NCI-H69 (cell line): ENCODE results near the gene YOD1.
"Not testable (repeated sequence)": the region's sequence is repeated elsewhere in the genome, so short reads cannot be mapped to it uniquely, and the experiment has no call there.

Experiments used
- DNase-seq: peaks from one replicate; lab custom pipeline; 2025; lab: John Stamatoyannopoulos, UW

YOD1 gene

DNA sequence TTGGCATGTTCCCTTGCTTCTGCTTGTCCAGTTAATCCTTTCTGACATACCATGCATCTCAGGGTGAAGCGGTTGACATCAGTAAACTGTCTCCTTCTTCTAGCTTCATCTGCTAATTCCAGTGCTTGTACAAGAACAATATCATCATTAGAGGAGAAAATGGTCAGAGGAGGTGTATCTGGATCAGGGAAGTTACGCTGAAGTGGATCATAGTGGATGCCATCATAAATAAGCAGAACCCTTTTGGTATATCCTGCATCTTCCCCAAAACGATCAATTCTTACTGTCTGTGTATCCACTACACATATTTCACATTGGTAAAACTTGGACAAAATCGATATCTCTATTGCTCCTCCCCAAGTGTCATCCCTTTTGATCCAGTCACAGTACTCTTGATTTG lies 2.0 kb downstream of the YOD1 start:
- no peak for DNase-seq

DNA sequence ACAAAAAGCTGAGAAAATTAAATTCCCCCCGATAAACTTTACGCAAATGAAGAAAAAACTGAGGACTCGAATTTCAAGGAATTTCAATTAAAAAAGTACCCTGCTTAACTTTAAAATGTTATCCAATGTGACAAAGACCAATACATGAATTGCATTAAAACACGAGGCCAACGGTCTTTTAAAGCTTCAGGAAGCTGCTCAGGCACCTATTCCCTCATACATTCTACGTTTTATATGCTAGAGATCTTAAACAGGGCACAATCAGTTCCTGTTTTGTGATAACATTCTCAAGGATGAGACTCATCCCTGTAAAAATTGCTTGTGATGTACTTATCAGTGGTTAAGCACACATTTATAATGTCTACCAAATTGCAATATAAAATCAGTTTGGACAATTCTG lies 3.0 kb downstream of the YOD1 start:
- DNase-seq, result no peak

DNA sequence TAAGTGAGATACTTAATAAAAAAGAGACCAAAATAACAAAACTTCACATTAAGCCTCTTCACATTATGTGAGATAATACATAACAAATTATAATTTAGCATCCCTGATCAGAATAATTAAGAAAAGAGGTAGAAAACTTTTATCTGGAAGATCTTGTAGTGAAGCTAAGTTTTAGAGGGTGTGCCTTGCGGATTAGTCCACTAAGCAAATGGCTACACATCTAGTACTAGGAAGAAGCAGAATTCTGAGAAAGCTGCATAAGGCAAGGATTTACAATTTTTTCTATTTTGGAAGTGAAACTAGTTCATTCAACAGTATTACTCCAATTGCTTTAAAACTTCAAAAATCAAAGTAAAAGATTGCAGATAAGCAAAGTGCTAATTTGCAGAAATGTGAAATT lies 3.5 kb downstream of the YOD1 start:
- DNase-seq, result no peak

DNA sequence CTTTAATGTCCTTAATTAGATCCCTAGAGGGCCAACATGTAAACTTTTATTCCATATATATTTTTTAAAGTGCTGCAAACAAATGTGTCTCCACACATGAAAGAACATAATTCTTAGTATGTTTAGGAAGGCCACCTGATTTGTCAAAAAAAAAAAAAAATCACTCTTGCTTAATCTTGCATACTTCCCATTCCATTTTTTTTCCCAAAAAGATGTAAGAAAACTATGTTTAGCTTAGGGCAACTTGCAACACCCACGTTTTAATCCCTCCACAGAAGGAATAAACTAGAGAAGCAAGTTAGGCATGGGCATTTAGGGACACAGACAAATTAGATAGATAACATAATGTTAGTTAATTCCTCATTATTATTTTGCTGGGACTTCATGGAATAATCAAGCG lies 5.6 kb downstream of the YOD1 start:
- DNase-seq, result no peak

DNA sequence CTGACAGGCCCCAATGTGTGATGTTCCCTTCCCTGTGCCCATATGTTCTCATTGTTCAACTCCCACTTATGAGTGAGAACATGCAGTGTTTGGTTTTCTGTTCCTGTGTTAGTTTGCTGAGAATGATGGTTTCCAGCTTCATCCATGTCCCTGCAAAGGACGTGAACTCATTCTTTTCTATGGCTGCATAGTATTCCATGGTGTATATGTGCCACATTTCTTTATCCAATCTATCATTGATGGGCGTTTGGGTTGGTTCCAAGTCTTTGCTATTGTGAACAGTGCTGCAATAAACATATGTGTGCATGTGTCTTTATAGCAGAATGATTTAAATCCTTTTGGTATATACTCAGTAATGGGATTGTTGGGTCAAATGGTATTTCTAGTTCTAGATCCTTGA lies 9.6 kb downstream of the YOD1 start:
- DNase-seq, result not testable (repeated sequence)

DNA sequence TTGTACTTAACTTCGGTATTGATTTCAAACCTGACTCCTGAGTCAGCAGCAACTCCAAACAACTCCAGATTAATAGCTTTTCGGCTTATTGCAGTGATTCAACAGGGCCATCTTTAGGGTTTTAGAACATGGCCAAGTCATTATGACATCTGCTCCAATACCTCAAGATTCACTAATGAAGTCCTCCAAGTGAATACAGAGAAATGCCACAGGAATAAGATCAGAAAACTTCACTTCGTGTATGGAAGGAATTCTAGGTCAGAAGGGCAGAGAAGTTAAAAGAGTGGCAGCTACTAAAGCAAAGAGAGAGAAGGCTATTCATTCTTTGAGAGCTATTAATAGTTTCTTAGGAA lies 10.9 kb downstream of the YOD1 start:
- no peak for DNase-seq

DNA sequence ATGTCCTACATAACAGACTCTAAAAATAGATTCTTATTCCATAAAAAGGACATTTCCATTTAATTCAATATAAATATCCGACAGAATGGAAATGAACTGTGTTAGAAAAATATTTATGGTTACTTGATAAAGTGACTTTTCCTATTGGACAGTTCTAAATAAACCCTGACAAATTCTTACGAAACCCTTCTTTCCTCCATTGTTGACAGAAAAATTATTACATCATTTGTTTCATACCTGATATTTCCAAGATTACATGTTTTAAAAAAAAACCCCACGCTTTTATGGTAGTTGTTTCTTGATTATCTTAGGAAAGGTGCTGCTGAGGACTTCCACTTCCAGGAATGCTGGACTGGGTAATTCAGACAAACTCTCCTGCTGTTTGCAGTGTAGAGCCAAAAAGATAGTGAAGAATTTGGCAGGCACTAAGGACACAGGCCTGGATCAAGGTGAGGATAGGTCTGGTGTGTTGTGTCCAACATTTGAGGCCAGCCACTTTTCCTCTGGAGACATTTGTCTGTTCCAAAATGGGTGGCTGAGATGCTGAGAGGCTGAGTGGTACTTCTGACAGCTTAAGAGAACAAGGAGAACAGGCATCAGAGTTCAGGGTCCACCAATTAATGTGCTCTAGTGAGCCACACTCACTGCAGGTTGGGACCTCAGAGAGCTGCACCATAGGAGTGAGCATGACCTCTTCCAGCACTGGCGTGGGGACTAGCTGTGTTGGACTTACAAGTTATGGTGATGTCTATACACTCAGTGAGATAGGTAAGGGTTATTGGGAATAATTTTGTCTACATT lies 11.4 kb downstream of the YOD1 start:
- no peak for DNase-seq

DNA sequence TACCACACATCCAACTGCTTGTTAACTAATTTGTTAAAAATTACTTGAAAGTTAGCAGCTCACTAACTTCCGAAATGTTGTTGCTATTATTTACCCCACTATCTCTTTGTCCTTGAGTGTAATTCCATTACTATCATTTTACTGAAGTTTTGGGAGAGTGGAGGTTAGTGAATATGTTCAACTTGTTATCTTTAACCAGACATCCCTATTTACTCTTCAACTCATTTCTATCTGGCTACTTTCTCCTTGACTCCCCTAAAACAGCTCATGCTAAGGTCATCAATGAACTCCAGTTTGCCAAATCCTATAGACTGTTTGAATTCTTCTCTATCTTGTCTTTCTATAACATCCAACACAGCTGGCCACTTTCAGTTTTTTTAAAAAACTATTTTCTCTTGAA lies 14.1 kb downstream of the YOD1 start:
- no peak for DNase-seq

DNA sequence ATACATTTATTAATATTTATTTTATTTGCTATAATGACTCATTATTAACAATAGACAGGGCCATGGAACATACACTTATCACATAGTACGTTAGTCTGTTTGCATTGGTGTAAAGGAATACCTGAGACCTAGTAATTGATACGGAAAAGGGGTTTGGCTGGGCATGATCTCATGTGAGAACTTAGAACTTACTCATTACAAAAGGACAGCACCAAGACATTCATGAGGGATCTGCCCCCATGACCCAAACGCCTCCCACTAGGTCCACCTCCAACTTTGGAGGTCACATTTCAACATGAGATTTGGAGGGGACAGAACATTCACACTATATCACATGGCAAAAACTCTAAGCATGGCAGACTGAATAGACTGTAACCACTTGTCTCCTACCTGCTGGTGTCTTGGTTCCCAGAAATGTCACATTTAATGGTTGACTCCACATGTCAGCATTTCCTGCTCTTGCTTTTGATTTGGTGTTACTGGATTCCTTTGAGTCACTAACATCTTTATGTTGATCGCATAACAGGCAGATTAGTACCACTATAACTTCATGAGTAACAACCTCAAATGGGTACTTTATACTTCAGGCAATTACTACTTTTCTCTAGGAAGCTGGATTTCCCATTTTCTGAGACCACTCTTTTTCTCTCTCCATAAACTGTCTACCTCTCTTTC lies 15.0 kb downstream of the YOD1 start:
- DNase-seq, result no peak

DNA sequence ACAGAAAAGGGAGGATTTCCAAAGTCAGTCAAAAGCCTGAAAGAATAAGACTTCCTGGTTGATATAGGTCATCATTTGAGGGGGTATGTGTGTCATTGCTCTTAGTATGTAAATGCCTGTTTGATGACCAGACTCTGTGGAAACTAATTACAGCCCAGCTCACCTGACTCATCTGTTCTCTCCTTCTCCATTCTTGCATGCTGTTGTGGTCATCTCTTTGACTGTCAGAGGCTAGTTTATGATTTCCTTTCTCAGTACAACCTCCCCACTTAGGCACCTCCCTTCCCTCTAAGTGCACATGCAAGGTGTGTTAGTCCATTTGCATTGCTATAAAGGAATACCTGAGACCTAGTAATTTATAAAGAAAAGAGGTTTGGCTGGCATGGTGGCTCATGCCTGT lies 16.0 kb downstream of the YOD1 start:
- peak; percentile 82 for DNase-seq

DNA sequence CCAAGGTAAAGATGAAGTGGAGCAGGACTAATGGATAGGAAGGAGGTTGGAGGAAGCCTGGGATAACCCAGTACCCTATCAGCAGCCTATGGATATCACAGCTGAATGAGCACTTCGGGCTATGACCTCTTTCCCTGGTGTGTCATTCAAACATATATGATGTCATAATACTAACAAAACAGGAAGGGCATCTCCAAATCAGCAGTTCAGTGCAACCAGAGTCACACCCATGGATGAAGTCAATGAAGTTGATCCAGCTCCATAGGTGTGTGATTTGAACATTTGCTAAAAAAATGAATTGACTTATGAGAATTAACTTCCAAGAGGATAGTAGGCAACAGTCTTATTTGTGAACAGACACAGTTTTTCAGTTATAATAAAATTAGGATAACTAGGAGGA lies 16.8 kb downstream of the YOD1 start:
- peak; percentile 38 for DNase-seq

DNA sequence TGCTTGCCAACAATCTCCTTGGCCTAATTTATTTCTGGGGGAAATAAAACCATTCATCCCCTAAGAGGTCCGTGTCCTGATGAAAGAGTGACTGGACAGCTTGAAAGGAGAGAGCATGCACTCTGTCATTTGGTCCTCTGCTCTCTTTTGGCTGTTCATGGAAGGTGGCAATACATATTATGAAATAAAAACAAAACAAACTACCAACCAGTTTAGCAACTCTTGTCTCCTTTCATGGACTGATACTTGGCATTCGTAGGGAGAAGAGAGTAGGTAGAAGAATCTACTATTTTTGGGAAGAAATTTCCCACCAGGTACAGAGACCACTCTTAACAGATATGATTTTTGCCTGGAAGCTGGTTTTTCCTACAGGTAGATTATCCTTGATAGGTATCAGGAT lies 17.7 kb downstream of the YOD1 start:
- no peak for DNase-seq

DNA sequence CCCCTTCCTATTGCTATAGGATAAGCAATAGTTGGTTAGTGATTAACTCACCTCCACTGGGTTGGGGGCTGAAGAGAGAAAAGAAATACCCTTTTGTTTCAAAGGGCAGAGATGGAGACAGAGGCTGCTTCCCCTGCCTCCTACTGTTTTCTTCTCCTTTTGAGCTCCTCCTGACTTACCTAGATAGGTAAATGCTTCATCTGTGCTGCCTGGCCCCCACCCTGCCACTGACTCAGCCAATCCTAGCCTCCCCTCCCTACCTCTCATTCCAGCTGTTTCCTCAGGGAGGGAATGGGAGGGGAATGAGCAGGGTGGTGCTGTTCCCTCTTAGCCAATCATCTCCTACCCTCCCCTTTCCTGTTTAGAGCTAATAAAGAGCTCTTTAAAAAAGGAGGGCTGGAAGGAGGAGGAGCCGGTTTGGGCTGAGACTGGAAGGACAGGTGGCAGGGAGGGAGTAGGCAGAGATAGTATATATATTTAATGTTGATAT lies 18.4 kb downstream of the YOD1 start, which contains the start of gene C1orf116:
C1orf116 (minus strand) TSS at position 229 of the 490 bp plus-strand sequence. CDS start 5,158 bp downstream, outside the sequence.
- peak; percentile 99 for DNase-seq

DNA sequence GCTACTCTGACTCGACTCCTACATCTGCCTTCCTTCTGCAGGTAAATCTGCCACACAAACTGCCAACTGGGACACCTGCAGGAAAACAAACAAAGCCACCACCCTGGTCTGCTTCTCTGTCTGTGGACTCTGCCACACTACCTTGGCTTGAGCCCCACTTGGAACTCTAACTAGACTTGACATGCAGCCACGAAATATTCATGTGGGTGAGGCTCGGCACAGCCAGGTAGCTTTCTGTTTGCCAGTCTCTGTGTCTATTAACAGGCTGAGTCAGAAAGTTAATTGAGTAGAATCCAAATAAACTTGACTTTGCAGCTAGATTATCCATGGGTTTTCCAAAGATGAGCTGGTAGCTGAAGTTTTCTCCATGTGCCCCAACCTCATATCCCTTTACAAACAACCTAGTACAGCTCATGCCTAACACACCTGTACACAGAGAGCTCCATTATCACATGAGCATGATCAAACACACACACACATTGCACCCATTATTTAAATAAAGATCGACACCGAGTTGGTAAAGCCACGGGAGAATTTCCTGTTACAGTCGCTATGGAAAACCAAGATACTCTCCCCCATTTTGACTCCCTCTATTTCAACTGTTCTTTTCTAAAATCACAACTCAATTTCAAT lies 19.3 kb downstream of the YOD1 start:
- peak; percentile 83 for DNase-seq

DNA sequence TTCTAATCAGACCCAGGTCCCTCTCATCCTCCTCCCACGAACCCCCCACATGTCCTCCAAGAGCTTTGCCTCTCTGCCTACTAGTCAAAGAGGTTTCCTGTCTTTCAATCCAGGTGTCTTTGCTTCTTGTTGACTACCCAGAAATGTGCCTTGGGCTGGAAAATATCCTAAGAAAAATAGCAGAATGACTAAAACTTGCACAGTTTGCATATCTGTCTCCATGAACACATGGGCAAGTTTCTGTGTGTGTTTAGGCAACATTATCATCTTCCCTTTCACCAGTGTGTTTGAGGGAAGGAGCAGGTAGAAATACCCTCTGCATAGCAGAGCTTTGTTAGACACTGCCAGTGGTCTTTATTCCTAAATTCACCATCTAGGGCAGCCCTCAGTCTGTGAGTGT lies 20.0 kb downstream of the YOD1 start:
- peak; percentile 41 for DNase-seq

DNA sequence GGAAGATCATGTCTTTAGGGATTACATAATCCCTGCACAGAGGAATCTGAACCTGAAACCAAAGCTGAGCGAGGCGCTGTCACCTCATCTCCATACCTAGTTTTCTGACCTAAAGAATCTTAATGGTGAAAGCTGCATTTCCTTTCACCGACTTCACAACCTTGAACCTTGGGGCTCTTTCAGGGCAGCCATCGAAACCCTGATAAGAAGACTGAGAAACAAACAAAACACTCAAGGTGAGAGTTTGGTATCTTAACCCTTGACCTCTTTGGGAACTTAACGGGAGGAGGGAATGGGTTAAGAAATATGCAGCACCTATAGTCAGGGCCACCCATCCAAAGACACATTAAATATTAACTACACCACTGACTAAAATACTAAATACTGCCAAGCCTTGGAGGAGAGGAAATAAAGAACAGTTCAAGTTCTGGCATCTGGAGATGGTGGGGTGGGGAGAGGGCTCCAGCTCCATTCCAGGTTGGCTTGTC lies 20.4 kb downstream of the YOD1 start:
- DNase-seq, result no peak

DNA sequence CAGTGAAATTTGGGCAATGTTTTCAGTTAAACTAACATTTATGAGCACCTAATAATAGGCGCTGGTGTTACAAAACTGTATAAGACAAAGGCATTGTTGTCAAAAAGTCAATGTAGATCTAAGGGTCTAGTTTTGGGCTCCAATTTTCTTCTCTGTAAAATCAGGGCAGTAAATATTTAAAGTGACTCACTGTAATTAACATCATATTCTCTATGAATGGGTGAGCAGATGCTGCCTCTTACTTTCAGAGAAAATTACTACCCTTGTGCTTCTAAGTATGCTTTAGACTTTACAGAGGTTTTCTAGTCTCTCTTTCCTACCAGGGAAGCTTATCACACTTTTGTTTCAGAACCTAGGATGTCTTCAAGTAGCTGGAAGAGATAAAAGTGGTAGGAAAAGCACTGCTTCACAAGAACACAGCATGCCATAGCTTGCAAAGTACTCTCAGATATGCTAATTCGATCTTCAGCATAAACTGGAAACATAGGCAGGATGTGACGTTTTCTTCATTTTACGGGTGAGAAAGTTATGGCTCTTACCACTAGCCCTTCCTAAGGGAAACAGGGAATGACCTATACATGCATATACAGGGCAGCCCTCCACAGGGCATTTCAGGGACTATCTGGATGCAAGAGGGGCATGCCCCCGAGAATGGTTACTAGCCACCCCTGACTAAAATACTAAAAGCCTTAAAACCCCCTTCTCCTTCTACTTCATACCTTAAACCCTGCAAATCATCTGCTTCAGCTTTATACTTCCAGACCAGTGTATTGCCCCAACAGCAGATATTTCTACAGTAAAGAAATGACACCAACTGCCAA lies 21.1 kb downstream of the YOD1 start:
- DNase-seq, result peak; percentile 96

DNA sequence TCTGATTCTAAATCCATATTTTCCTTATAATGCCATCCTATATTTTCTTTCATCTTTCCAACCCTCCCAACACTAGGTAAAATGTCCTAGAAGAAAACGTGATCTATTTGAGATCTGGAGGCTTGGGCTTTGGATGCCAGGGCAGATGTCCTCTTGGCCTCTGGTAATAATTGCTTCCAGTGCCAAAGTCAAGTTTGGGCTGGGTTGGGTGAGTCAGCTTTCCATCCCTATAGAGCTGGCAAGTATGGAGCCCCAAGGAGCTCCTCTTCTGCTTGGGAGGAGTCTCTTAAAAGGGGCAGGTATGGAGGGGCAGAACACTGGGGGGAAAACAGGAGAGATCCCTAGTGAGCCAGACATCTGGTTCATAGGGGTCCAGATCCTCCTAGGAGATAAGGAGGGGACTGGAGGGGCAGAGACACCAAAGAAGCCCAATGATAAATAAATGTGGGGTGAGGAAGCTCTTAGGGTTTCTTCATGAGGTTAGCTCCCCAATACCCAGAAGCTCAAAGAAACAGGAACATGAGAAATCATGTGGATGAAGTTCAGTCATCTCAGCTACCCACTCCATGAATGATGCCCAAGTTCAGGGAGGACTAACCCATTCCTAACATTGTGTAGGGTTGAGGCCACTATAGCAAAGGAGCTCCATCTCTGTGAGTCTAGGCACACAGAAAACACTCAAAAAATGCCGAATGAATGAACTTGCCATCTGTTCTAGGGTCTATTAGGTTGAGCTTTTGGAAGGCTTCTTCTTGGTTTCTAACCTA lies 21.9 kb downstream of the YOD1 start:
- DNase-seq, result peak; percentile 64

DNA sequence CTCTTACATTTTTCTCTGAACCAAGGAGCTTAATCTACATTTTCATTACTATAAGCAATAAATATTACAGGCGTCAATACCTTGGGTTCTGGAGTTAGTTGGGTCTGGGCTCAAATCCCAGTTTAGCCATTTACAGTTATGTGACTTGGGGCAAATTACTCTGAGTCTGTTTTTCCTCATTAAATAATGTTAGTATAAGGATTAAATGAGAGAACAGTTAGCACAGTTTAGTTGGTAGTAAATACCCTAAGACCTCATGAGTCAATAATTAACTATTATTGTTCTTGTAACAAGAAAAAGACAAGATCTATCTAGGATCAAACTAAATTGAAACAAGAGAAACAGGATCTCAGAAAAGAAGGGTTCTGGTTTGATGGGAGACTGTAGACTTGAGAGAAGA lies 23.1 kb downstream of the YOD1 start:
- DNase-seq, result no peak

DNA sequence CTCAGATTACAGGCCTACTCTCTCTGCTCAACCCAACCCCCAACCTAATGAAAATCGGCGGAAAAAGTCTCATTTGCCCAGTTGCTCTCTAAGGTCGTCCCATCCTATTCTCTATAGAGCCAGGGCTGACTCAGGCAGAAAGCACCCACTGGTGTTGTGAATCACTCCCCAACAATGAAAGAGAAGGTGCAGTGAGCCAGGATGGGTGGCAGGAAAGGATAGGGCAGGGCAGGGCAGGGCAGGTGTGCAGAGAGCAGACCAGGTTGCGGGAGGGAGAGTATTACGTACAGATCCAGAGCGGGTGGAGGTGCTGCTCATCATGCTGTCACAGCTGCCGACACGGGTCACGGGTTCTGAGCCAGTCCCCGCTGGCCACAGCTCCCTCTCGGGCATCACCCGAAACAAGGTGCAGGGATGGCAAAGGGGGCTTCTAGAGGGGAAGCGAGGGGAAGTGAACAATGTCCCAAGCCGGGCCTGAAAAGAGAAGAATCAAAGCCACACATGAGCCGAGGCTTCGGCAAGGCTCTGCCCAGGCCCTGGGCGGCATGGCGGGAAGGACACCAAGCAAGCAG lies 23.7 kb downstream of the YOD1 start:
- DNase-seq, result no peak

DNA sequence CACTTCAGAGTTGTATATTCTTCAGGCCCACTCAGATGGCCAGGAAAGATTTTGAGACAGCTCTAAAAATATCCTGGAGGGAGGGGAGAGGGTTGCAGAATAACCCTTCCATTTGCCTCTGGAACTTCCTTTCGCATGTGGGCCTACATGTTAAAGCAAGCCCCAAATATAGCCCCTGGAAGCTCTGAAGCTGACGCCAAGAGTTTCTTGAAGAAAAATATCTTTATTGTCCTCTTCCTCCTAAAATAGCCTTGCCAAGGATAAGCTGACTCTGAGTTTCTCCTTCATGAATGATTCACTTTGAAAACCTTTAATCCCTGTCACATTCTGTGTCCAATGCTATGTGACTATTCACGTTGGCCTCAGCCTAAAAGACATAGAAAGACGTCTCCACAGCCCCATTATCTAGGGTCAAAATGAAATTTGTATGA lies 24.9 kb downstream of the YOD1 start:
- no peak for DNase-seq
